Breast epithelium (tissue), 3 donors: ENCODE measurements around the gene KIF5A.

Experiments
- POLR2A ChIP-seq: fragments of 450-650 bp; IDR thresholded peaks from one replicate; pipeline ENCODE4 v1.6.1; 2016; ENCODE audit warnings: antibody characterized with exemption, mild to moderate bottlenecking, moderate library complexity
- POLR2AphosphoS5 ChIP-seq, 3 donors: sonication (generic); formaldehyde crosslinking; IDR thresholded peaks; one replicate each; pipeline ENCODE4 v1.6.1; 2017; ENCODE audit warnings: antibody characterized with exemption in 3 of 3
- TF ChIP-seq, protein P1 (sequence below), 3 donors: fragments of 450-650 bp; IDR thresholded peaks; one replicate each; pipeline ENCODE4 v1.5.1; 2016 to 2017; ENCODE audit warnings: antibody characterized with exemption in 3 of 3, mild to moderate bottlenecking in 3 of 3, moderate library complexity in 3 of 3

DNA sequence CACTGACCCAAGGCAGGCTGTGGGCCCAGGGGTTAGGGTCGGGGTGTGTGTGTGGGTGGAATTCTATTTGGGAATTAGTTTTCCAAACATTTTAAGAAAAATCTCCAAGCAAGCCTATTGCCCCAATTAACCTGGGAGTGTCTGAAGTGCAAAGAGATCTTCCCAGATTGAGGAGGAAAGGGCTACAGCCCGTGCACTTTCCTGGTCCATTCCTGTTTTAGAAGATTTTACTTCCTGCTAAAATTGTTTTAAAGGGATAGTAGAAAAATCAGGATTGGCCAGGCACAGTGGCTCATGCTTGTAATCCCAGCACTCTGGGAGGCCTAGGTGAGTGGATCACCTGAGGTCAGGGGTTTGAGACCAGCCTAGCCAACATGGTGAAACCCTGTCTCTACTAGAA lies 8.1 kb upstream of the KIF5A start:
- TF ChIP-seq POLR2A (no peak), POLR2AphosphoS5 (IDR thresholded peaks at IDR 0.05) (no peak)
- TF ChIP-seq, protein P1, sequence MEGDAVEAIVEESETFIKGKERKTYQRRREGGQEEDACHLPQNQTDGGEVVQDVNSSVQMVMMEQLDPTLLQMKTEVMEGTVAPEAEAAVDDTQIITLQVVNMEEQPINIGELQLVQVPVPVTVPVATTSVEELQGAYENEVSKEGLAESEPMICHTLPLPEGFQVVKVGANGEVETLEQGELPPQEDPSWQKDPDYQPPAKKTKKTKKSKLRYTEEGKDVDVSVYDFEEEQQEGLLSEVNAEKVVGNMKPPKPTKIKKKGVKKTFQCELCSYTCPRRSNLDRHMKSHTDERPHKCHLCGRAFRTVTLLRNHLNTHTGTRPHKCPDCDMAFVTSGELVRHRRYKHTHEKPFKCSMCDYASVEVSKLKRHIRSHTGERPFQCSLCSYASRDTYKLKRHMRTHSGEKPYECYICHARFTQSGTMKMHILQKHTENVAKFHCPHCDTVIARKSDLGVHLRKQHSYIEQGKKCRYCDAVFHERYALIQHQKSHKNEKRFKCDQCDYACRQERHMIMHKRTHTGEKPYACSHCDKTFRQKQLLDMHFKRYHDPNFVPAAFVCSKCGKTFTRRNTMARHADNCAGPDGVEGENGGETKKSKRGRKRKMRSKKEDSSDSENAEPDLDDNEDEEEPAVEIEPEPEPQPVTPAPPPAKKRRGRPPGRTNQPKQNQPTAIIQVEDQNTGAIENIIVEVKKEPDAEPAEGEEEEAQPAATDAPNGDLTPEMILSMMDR (IDR thresholded peaks at IDR 0.05), result no peak
